ENCODE measurements around the gene UBE2Q2.
"Not testable (repeated sequence)": the region's sequence is repeated elsewhere in the genome, so short reads cannot be mapped to it uniquely, and the experiment has no call there.

UBE2Q2 gene

DNA sequence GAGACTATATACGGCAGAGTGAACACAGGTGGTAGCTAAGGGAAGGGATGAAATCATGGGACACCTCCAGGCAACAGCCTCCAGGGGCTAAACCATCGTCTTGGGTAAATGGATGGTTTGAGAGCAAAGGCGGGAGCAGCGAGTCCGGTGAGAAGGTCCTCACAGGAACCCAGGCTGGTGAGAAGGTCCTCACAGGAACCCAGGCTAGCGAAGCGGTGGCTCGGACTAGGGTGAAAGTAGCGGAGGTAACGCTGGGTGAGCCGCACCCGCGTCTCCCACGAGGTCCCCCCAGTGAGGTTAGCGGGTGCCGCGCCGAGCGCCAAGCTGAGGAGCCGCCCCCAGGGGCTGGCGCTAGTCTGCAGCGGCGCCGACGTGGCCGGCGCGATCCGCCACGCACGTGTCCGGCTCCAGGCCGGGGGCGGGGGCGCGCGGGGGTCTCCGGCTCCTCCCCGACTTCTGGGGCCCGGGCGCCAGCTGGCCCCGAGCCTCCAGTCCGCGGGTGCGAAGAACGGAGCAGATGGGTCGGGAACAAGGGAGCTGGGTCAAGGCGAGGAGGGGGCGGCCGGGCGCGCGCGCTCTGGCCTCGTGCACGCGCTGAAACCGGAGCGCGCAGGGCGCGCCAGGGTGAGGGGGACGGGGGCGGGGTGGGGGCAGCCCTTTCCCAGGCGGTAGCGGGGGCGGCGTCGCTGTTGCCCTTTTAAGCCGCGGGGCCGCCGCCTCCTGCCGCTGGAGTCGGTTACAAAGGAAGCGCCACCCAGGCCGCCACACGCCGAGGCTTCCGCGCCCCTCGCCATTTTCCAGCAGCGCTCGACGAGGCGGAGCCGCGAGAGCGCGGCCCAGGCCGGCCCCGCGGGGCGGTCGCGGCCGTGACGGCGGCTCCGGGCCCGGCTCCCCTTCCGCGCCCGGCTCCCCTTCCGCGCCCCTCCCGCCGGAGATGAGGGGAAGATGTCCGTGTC is at the start of gene UBE2Q2:
TSS of gene UBE2Q2 (plus strand) at position 726 of the 956 bp plus-strand sequence. CDS start at position 946, 220 bp downstream.
- TF ChIP-seq, protein P1, sequence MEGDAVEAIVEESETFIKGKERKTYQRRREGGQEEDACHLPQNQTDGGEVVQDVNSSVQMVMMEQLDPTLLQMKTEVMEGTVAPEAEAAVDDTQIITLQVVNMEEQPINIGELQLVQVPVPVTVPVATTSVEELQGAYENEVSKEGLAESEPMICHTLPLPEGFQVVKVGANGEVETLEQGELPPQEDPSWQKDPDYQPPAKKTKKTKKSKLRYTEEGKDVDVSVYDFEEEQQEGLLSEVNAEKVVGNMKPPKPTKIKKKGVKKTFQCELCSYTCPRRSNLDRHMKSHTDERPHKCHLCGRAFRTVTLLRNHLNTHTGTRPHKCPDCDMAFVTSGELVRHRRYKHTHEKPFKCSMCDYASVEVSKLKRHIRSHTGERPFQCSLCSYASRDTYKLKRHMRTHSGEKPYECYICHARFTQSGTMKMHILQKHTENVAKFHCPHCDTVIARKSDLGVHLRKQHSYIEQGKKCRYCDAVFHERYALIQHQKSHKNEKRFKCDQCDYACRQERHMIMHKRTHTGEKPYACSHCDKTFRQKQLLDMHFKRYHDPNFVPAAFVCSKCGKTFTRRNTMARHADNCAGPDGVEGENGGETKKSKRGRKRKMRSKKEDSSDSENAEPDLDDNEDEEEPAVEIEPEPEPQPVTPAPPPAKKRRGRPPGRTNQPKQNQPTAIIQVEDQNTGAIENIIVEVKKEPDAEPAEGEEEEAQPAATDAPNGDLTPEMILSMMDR (IDR thresholded peaks at IDR 0.05): no peak
- peak within 1 kb of the TSS; percentile 78 to 87 for H3K4me3 ChIP-seq
- intact Hi-C loops (cut with DNase I; ENCODE audit: low total_unique reads): no loop called here
- no peaks in the 10 kb centered on the region for H3K36me3 ChIP-seq
- H3K4me1 ChIP-seq: peaks cover 0 to 42% (median 27%) of the 10 kb centered on the region in 4 donors
- peak; percentile 62 to 81 for DNase-seq
- H3K9me3 ChIP-seq: no peaks in the 10 kb centered on the region
- H3K27me3 ChIP-seq: no peaks in the 10 kb centered on the region
- peak within 1 kb of the TSS; percentile 93 to 94 for H3K27ac ChIP-seq

DNA sequence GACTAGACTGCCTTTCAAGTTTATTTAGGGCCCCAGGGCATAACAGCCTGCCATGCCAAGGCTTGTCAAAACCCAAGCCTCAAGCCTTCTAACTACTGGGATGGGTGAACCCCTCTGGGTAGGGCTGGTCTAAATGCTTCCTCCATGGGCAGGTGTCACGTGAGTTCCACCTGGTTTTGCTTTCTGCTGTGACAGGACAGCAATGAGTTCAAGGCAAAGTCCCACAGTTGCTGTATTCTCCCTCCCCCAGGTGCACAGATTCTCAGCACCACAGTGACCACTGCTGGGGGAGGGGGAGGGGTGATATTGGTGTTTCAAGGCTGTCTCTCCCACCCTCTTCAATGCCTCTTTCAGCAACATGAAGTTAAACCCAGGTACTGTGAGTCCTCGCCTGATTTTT is 46.9 kb upstream of the UBE2Q2 start:
- intact Hi-C loops (cut with DNase I; ENCODE audit: low total_unique reads): no loop called here
- TF ChIP-seq, protein P1 (IDR thresholded peaks at IDR 0.05): no peak

DNA sequence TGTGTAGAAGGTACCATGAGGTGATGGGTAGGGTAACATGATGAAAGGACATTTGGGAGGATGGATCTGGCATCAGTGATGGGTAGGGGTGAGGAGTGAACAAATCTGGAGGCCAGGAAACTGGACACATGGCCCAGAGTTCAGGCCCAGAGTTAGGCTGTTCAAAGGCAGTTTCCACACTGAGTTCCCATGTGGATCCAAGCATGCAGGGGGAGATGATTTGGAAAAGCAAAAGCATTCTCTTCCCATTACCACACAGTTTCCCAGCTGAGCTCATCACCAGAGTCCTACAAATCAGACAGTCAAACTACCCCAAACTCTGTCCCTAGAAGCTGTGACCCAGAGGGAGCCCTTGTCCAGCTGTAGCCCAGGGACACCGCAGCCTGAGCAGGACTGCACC is 46.1 kb upstream of the UBE2Q2 start:
- intact Hi-C loops (cut with DNase I; ENCODE audit: low total_unique reads); H3K36me3 ChIP-seq; H3K27me3 ChIP-seq; H3K27ac ChIP-seq; H3K9me3 ChIP-seq; DNase-seq; H3K4me3 ChIP-seq; H3K4me1 ChIP-seq: not testable (repeated sequence)

More for the DNA sequence above, 46.9 kb upstream of the UBE2Q2 start:
- Histone ChIP-seq H3K27ac (no peak overlapping the region), H3K27me3 (peaks cover 0 to 3% of the 10 kb centered on the region in 2 donors), H3K4me1 (no peaks in the 10 kb centered on the region), H3K4me3 (no peak overlapping the region), H3K9me3 (no peaks in the 10 kb centered on the region), H3K36me3 (no peaks in the 10 kb centered on the region)
- DNase-seq: no peak

DNA sequence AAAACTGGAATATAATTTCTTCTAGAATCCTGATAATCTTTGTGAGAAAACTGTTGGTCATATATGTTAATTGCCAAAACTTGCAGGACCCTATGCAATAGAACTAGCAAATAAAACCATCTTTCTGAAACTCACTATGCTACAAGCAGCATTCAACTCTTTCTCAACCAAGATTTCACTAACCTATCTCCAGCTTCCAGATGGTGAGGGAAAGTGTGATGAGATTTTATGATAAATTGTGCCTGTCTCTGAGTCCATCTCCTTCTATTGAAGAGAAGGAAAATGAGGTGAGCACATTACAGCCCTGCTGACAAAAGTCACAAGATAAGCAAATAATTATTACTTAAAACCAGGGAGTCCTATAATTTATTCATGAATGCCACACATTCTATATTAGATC is 44.1 kb upstream of the UBE2Q2 start:
- Histone ChIP-seq H3K4me1 (peaks cover 0 to 4% (median 2%) of the 10 kb centered on the region in 4 donors), H3K36me3 (no peaks in the 10 kb centered on the region), H3K27me3 (peaks cover 0 to 15% of the 10 kb centered on the region in 2 donors), H3K27ac (no peak overlapping the region), H3K4me3 (no peak overlapping the region), H3K9me3 (no peaks in the 10 kb centered on the region)
- TF ChIP-seq, protein P1 (IDR thresholded peaks at IDR 0.05): no peak
- DNase-seq: no peak
- intact Hi-C loops (cut with DNase I; ENCODE audit: low total_unique reads): no loop called here

DNA sequence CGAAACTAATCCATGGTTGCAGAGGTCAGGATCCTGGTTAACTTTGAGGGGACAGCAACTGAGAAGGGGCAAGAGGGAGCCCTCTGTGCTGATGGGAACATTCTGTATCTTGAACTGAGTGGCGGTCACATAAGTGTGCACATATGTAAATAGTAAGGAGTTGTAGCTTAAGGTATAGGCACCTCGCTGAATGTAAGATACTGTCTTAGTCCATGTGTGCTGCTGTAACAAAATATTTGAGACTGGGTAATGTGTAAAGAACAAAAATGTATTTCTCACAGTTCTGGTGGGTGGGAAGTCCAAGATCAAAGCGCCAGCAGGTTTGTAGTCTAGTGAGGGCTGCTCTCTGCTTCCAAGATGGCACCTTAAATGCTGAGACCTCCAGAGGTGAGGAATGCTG is 42.8 kb upstream of the UBE2Q2 start:
- not testable (repeated sequence) for DNase-seq

DNA sequence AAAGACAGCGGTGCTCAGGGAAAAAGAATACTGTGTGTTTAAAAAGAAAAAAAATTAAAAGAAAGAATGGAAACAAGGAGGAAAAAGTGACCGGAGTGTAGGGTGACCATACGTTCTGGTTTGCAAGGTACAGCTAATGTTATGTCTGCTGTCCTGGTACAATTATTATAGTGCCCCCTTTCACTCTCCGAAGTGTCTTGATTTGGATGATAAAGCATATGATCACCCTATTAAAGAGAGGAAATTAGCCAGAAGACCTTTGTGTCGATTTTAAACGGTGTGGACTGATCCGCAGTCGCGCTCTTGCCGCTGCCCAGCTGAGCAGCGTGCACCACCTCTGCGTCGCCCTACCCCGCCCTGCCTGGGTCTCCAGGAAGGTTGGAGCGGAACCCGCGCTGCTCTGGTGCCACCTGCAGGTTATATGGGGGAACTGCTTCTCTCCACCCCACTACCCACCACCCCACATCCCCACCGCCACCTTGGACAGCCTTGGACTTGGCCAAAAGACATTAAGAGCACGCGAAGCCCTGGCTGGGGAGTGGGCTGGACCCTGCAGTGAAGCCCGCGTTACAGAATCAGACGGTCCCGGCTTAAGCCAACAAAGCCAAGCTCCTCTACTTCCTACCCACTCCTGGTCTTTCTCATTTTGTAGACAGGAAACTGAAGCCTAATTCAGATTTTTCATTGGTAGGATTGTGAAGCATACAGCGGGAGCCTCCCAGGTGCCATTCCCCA is 41.2 kb upstream of the UBE2Q2 start:
- TF ChIP-seq, protein P1 (IDR thresholded peaks at IDR 0.05): peak; percentile 84 to 98
- intact Hi-C loops (cut with DNase I; ENCODE audit: low total_unique reads): loop anchor here (5.0 to 10.0 kb wide), 4 partner anchors 75 to 427 kb away; partner anchors contain the start of genes IMP3 and SNX33
- no peaks in the 10 kb centered on the region for H3K36me3 ChIP-seq
- H3K27ac ChIP-seq: no peak overlapping the region
- peak overlapping the region in 1 of 2 donors; percentile 10 for H3K4me3 ChIP-seq
- no peaks in the 10 kb centered on the region for H3K9me3 ChIP-seq
- peaks cover 0 to 4% (median 2%) of the 10 kb centered on the region in 4 donors for H3K4me1 ChIP-seq
- H3K27me3 ChIP-seq: peaks cover 0 to 12% of the 10 kb centered on the region in 2 donors
- DNase-seq: peak; percentile 64 to 84

More for the DNA sequence above, 42.8 kb upstream of the UBE2Q2 start:
- H3K4me3 ChIP-seq, H3K27ac ChIP-seq, H3K9me3 ChIP-seq, H3K36me3 ChIP-seq, H3K4me1 ChIP-seq: not testable (repeated sequence)
- peaks cover 0 to 14% of the 10 kb centered on the region in 2 donors for H3K27me3 ChIP-seq
- intact Hi-C loops (cut with DNase I; ENCODE audit: low total_unique reads): loop anchor here (5.0 to 10.0 kb wide), 4 partner anchors 73 to 426 kb away; partner anchors contain the start of genes IMP3 and SNX33

DNA sequence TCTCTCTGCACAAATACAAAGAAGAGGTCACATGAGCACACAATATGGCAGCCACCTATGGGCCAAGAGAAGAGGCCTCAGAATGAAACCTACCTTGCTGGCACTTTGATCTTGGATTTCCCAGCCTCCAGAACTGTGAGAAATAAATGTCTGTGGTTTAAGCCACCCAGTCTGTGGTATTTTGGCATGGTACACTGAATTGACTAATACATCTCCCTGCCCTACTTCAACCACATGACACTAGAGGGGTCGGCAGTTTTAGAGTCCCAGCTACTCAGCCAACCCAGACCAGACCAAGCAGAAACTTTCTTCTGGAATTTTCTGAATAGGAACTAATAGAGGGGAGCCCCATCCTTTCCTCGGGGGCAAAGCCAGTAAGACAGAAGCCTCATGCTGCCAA is 35.8 kb upstream of the UBE2Q2 start:
- H3K36me3 ChIP-seq, DNase-seq, H3K4me1 ChIP-seq, H3K4me3 ChIP-seq, H3K27ac ChIP-seq, H3K9me3 ChIP-seq: not testable (repeated sequence)
- intact Hi-C loops (cut with DNase I; ENCODE audit: low total_unique reads): loop anchor here (10.0 kb wide), 3 partner anchors 163 to 433 kb away; partner anchors contain the start of genes IMP3 and SNX33
- H3K27me3 ChIP-seq: peaks cover 0 to 35% of the 10 kb centered on the region in 2 donors

DNA sequence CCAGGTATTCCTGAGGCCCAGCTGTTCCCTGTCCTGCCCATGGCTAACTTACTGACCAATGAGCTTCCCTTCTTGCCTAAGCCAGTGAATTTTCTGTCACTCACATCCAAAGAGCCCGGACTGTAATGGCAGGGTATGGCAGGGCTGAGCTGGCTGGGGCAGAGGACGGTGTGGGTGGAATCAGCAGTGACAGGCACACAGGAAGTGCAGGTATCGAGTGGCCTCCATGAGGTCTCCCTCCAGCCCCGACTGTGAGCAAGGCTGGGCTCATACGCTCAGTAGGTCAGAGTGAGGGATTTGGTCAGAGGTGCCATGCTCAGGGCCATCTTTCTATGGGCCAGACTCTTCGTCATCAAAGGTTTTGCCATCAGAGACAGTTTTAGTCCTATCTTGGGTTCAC is 35.2 kb upstream of the UBE2Q2 start:
- intact Hi-C loops (cut with DNase I; ENCODE audit: low total_unique reads): loop anchor here (10.0 kb wide), 3 partner anchors 163 to 433 kb away; partner anchors contain the start of genes IMP3 and SNX33

More for the DNA sequence above, 35.2 kb upstream of the UBE2Q2 start:
- not testable (repeated sequence) for H3K27ac ChIP-seq, H3K4me1 ChIP-seq, H3K4me3 ChIP-seq, DNase-seq, H3K9me3 ChIP-seq, H3K36me3 ChIP-seq
- peaks cover 0 to 30% of the 10 kb centered on the region in 2 donors for H3K27me3 ChIP-seq

Data from tibial artery (tissue), 4 donors.